Renal pelvis (tissue), 4 donors: ENCODE data around the gene DIPK1B. TPM values are rescaled to one million over a fixed set of nuclear protein-coding genes. Genes with fewer than 3 reads are reported as not detected.
"Not testable (repeated sequence)": the region's sequence is repeated elsewhere in the genome, so short reads cannot be mapped to it uniquely, and the experiment has no call there.

ENCODE experiments used
- DNase-seq: peaks from one replicate; pipeline ENCODE4 v3.0.0-alpha.2; 2013
- polyA plus RNA-seq, 3 donors: library from polyadenylated mRNA; unstranded; fragments of 120-200 nt; gene quantifications; one replicate each; pipeline ENCODE4 v1.2.1, GENCODE V29; 2013; ENCODE audit not compliant: insufficient read length in 3 of 3

Gene DIPK1B
- polyA plus RNA-seq, 3 donors: 34.3 to 48.4 (median 48.0) TPM

GRCh38 chr9:136696502-136696901, 15.9 kb upstream of the DIPK1B start:
- DNase-seq: no peak

GRCh38 chr9:136697146-136697820, 15.1 kb upstream of the DIPK1B start:
- DNase-seq: no peak

GRCh38 chr9:136697821-136698526, 14.4 kb upstream of the DIPK1B start:
- no peak for DNase-seq

GRCh38 chr9:136698635-136699246, 13.6 kb upstream of the DIPK1B start:
- DNase-seq: no peak

- no peak for DNase-seq
These were observed 12.1 kb upstream of the DIPK1B start for GRCh38 chr9:136700304-136700703.

- no peak for DNase-seq
These were observed 11.3 kb upstream of the DIPK1B start for GRCh38 chr9:136700959-136701667.

- no peak for DNase-seq
These were observed 10.7 kb upstream of the DIPK1B start for GRCh38 chr9:136701668-136702053.

- no peak for DNase-seq
These were observed 9.0 kb upstream of the DIPK1B start for GRCh38 chr9:136703276-136703860.

- not testable (repeated sequence) for DNase-seq
These were observed 7.6 kb upstream of the DIPK1B start for GRCh38 chr9:136704741-136705140.

- DNase-seq: no peak
These were observed 6.8 kb upstream of the DIPK1B start for GRCh38 chr9:136705564-136705963.

GRCh38 chr9:136707011-136707410, 5.4 kb upstream of the DIPK1B start:
- no peak for DNase-seq

GRCh38 chr9:136707849-136708517, 4.4 kb upstream of the DIPK1B start:
- no peak for DNase-seq

- no peak for DNase-seq
These were observed 2.8 kb upstream of the DIPK1B start for GRCh38 chr9:136709454-136710109.

GRCh38 chr9:136710543-136710942, 1.8 kb upstream of the DIPK1B start:
- DNase-seq: no peak

- not testable (repeated sequence) for DNase-seq
These were observed 1.1 kb upstream of the DIPK1B start for GRCh38 chr9:136711219-136711648.

GRCh38 chr9:136712690-136713544, 545 bp downstream of the DIPK1B start:
- no peak for DNase-seq

GRCh38 chr9:136713550-136713949, 1.2 kb downstream of the DIPK1B start:
- DNase-seq: no peak

GRCh38 chr9:136714096-136714892, 1.9 kb downstream of the DIPK1B start:
- DNase-seq: no peak

- no peak for DNase-seq
These were observed 2.5 kb downstream of the DIPK1B start for GRCh38 chr9:136714893-136715274.
